Liver (tissue), 9 donors: ENCODE results near the gene EIF3K. TPM values are rescaled to one million over a fixed set of nuclear protein-coding genes. Genes with fewer than 3 reads are reported as not detected.

Source experiments
- DNase-seq: peaks from one replicate; pipeline ENCODE4 v3.0.0-alpha.2; 2017; ENCODE audit warnings: low spot score
- H3K27ac ChIP-seq, 2 donors: one replicate each; pipeline ENCODE4 v1.7.0; 2013; ENCODE audit warnings: inconsistent platforms in 2 of 2, low read length in 2 of 2, control low read depth in 1 of 2, low read depth in 1 of 2, mild to moderate bottlenecking in 1 of 2
- H3K27me3 ChIP-seq, 4 donors: one replicate each; pipeline versions ENCODE4 v1.6.1 to v1.7.0; 2013; ENCODE audit warnings: low read length in 3 of 4, inconsistent platforms in 1 of 4, mild to moderate bottlenecking in 1 of 4, moderate library complexity in 1 of 4; ENCODE audit not compliant: control insufficient read depth in 4 of 4, insufficient read depth in 4 of 4
- H3K36me3 ChIP-seq, 4 donors: one replicate each; pipeline versions ENCODE4 v1.6.1 to v1.7.0; 2013; ENCODE audit warnings: low read length in 3 of 4, mild to moderate bottlenecking in 3 of 4, low read depth in 1 of 4, moderate library complexity in 1 of 4; ENCODE audit not compliant: control insufficient read depth in 4 of 4, insufficient read depth in 3 of 4
- H3K4me1 ChIP-seq, 4 donors: one replicate each; pipeline versions ENCODE4 v1.6.1 to v1.7.0; 2013; ENCODE audit warnings: low read length in 3 of 4, mild to moderate bottlenecking in 3 of 4, moderate library complexity in 1 of 4; ENCODE audit not compliant: control insufficient read depth in 4 of 4, insufficient read depth in 4 of 4
- H3K4me3 ChIP-seq, 3 donors: one replicate each; pipeline versions ENCODE4 v1.6.1 to v1.7.0; 2013; ENCODE audit warnings: low read length in 3 of 3, control low read depth in 1 of 3, low read depth in 1 of 3, mild to moderate bottlenecking in 1 of 3
- H3K9ac ChIP-seq, 2 donors: one replicate each; pipeline ENCODE4 v1.7.0; 2013; ENCODE audit warnings: low read length in 2 of 2, mild to moderate bottlenecking in 2 of 2, moderate library complexity in 2 of 2, control low read depth in 1 of 2, low read depth in 1 of 2
- H3K9me3 ChIP-seq, 4 donors: one replicate each; pipeline versions ENCODE4 v1.6.1 to v1.7.0; 2013; ENCODE audit warnings: low read length in 3 of 4; ENCODE audit not compliant: control insufficient read depth in 4 of 4
- EGR1 ChIP-seq, 2 donors: IDR thresholded peaks; 2 replicates each; pipeline ENCODE4 v1.6.1; 2016 to 2018; ENCODE audit warnings: antibody characterized with exemption in 2 of 2, low read depth in 2 of 2
- FOXA1 ChIP-seq: IDR thresholded peaks from 2 replicates; pipeline ENCODE4 v1.6.1; 2016; ENCODE audit warnings: antibody characterized with exemption
- GABPA ChIP-seq, 2 donors: IDR thresholded peaks in 1 of 2; conservative IDR thresholded peaks in 1 of 2; 2 replicates each; pipeline ENCODE4 v1.6.1; 2016; ENCODE audit warnings: antibody characterized with exemption in 2 of 2, mild to moderate bottlenecking in 1 of 2, moderate library complexity in 1 of 2
- HNF4A ChIP-seq, 2 donors: conservative IDR thresholded peaks; 2 replicates each; pipeline ENCODE4 v1.6.1; 2016; ENCODE audit warnings: antibody characterized with exemption in 2 of 2, mild to moderate bottlenecking in 2 of 2
- HNF4G ChIP-seq: IDR thresholded peaks from 2 replicates; pipeline ENCODE4 v1.6.1; 2016; ENCODE audit warnings: antibody characterized with exemption
- JUND ChIP-seq, 2 donors: IDR thresholded peaks; 2 replicates each; pipeline ENCODE4 v1.6.1; 2016; ENCODE audit warnings: antibody characterized with exemption in 2 of 2
- NR2F2 ChIP-seq: IDR thresholded peaks from 2 replicates; pipeline ENCODE4 v1.6.1; 2016; ENCODE audit warnings: antibody characterized with exemption
- RXRA ChIP-seq, 2 donors: IDR thresholded peaks; 2 replicates each; pipeline ENCODE4 v1.6.1; 2017 to 2018; ENCODE audit warnings: antibody characterized with exemption in 2 of 2, mild to moderate bottlenecking in 1 of 2
- SP1 ChIP-seq: IDR thresholded peaks from 2 replicates; pipeline ENCODE4 v1.6.1; 2018; ENCODE audit warnings: antibody characterized with exemption, mild to moderate bottlenecking
- TAF1 ChIP-seq: conservative IDR thresholded peaks from 2 replicates; pipeline ENCODE4 v1.6.1; 2016; ENCODE audit warnings: antibody characterized with exemption, mild to moderate bottlenecking
- YY1 ChIP-seq: IDR thresholded peaks from 2 replicates; pipeline ENCODE4 v1.6.1; 2016; ENCODE audit warnings: antibody characterized with exemption, mild to moderate bottlenecking
- WGBS: extraction: QIAGEN DNeasy Blood & Tissue Kit; methylation state at CpG from one replicate; pipeline ENCODE4 v1.1.7; 2013; 5-methylcytosine and 5-hydroxymethylcytosine counted together
- polyA plus RNA-seq, 2 donors: library from polyadenylated mRNA; stranded (reverse) in 1 of 2; unstranded in 1 of 2; fragments of 200-250 nt in 1 of 2; fragments of >200 nt in 1 of 2; fragmentation: Nextera tagmentation in 1 of 2; extraction: Ambion mirVana in 1 of 2; gene quantifications; one replicate each; pipeline versions ENCODE4 v1.2.1 to v1.2.3, GENCODE V29; 2013 to 2015
- total RNA-seq, 2 donors: library from RNA; depleted of rRNA; stranded (reverse); fragments of >200 nt; gene quantifications; one replicate each; pipeline ENCODE4 v1.2.3, GENCODE V29; 2014
- TF ChIP-seq, protein P1 (sequence below): IDR thresholded peaks from 2 replicates; pipeline ENCODE4 v1.6.1; 2016; ENCODE audit warnings: antibody characterized with exemption
- TF ChIP-seq, protein P2 (sequence below): IDR thresholded peaks from 2 replicates; pipeline ENCODE4 v1.6.1; 2016; ENCODE audit warnings: antibody characterized with exemption
- TF ChIP-seq, protein P3 (sequence below): fragments of 150-350 bp; IDR thresholded peaks from 2 replicates; pipeline ENCODE4 v1.5.1; 2017; ENCODE audit warnings: improper control_type of control experiment, low read depth, low read length; ENCODE audit not compliant: missing input control
- TF ChIP-seq, protein P4 (sequence below): IDR thresholded peaks from 2 replicates; pipeline ENCODE4 v1.6.1; 2016; ENCODE audit warnings: antibody characterized with exemption
- TF ChIP-seq, protein P5 (sequence below): IDR thresholded peaks from 2 replicates; pipeline ENCODE4 v1.6.1; 2016; ENCODE audit warnings: antibody characterized with exemption, mild to moderate bottlenecking
- donor health status: healthy.
- donor health status: healthy.
- donor health status: healthy.
- donor health status: healthy.
- donor health status: healthy.

EIF3K gene
- total and polyA plus RNA-seq, 4 donors: 118 to 240 (median 151) TPM

DNA sequence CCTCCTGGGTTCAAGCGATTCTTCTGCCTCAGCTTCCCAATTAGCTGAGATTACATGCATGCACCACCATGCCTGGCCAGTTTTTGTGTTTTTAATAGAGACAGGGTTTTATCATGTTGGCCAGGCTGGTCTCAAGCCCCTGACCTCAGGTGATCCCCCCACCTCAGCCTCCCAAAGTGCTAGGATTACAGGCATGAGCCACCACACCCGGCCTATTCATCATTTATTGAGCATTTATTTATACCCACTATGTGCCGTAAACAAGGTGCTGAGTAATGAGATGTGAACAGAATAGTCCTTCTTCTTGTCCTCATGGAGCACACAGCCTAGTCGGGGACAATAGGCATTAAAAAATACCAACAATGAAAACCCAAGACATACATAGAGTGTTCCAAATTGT lies 54.0 kb downstream of the EIF3K start:
- 94% methylated on average over 4 of the region's 4 CpGs for WGBS
- peaks cover 14 to 64% (median 35%) of the 10 kb centered on the region in 4 donors for H3K4me1 ChIP-seq
- H3K36me3 ChIP-seq: no peaks in the 10 kb centered on the region
- no peak overlapping the region for H3K27ac ChIP-seq
- no peak overlapping the region for H3K4me3 ChIP-seq
- DNase-seq: no peak
- no peaks in the 10 kb centered on the region for H3K27me3 ChIP-seq
- H3K9ac ChIP-seq: no peak overlapping the region
- no peaks in the 10 kb centered on the region for H3K9me3 ChIP-seq
- TF ChIP-seq YY1: no peak
- TF ChIP-seq RXRA (IDR thresholded peaks at IDR 0.05): no peak
- TF ChIP-seq, protein P1, sequence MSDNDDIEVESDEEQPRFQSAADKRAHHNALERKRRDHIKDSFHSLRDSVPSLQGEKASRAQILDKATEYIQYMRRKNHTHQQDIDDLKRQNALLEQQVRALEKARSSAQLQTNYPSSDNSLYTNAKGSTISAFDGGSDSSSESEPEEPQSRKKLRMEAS: no peak
- no peak for TF ChIP-seq JUND (IDR thresholded peaks at IDR 0.05)
- TF ChIP-seq FOXA1: no peak
- no peak for TF ChIP-seq GABPA (IDR thresholded peaks at IDR 0.05 in 1 of 2, conservative IDR thresholded peaks at IDR 0.05 in 1 of 2)
- TF ChIP-seq, protein P2, sequence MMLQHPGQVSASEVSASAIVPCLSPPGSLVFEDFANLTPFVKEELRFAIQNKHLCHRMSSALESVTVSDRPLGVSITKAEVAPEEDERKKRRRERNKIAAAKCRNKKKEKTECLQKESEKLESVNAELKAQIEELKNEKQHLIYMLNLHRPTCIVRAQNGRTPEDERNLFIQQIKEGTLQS: no peak
- no peak for TF ChIP-seq SP1
- TF ChIP-seq, protein P3, sequence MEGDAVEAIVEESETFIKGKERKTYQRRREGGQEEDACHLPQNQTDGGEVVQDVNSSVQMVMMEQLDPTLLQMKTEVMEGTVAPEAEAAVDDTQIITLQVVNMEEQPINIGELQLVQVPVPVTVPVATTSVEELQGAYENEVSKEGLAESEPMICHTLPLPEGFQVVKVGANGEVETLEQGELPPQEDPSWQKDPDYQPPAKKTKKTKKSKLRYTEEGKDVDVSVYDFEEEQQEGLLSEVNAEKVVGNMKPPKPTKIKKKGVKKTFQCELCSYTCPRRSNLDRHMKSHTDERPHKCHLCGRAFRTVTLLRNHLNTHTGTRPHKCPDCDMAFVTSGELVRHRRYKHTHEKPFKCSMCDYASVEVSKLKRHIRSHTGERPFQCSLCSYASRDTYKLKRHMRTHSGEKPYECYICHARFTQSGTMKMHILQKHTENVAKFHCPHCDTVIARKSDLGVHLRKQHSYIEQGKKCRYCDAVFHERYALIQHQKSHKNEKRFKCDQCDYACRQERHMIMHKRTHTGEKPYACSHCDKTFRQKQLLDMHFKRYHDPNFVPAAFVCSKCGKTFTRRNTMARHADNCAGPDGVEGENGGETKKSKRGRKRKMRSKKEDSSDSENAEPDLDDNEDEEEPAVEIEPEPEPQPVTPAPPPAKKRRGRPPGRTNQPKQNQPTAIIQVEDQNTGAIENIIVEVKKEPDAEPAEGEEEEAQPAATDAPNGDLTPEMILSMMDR: no peak
- no peak for TF ChIP-seq HNF4G

DNA sequence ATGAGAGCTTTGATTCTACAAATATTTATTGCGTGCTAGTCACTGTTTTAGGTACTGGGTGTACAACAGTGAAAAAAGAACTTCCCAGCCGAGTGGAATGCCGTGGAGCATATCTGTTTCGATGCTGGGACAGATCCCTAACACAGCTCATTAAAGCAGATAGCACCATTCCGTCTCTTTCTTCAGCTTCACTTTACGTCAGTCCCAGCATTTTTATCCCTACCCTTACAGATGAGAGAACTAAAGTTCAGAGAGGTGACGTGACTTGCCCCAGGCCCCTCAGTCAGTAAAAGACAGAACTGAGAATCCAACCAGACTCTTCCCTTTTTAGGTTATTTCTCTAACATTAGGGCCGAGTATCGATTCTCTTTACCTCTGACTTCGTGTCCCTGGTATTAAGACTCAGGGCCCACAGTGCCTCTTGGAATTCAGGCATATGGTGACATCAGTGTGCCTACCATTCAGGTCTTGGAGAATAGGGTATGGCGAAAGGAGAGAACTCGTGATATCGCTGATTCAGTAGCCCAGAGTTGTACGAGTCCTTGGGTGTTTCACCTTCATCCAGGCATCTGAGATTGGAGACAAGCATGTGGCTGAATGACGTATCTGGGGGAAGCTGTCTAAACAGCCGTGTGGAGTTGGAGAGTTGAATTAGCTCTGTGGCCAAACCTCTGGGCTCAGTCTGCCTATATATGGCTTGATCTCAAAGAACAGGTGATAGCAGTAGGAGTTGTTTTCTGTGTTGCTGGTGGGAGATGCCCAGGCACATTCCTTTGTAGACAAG lies 55.6 kb downstream of the EIF3K start:
- Histone ChIP-seq H3K9me3 (no peaks in the 10 kb centered on the region), H3K36me3 (peaks cover 0 to 3% (median 0%) of the 10 kb centered on the region in 4 donors), H3K27ac (peak overlapping the region in 1 of 2 donors; percentile 62), H3K27me3 (no peaks in the 10 kb centered on the region), H3K9ac (no peak overlapping the region), H3K4me3 (no peak overlapping the region), H3K4me1 (peaks cover 16 to 71% (median 32%) of the 10 kb centered on the region in 4 donors)
- TF ChIP-seq EGR1 (IDR thresholded peaks at IDR 0.05; ENCODE audit: low read depth in 2 of 2): no peak
- no peak for TF ChIP-seq FOXA1
- TF ChIP-seq TAF1: no peak
- TF ChIP-seq YY1: no peak
- no peak for TF ChIP-seq JUND (IDR thresholded peaks at IDR 0.05)
- TF ChIP-seq GABPA (IDR thresholded peaks at IDR 0.05 in 1 of 2, conservative IDR thresholded peaks at IDR 0.05 in 1 of 2): no peak
- TF ChIP-seq HNF4A (conservative IDR thresholded peaks at IDR 0.05): no peak
- TF ChIP-seq, protein P4, sequence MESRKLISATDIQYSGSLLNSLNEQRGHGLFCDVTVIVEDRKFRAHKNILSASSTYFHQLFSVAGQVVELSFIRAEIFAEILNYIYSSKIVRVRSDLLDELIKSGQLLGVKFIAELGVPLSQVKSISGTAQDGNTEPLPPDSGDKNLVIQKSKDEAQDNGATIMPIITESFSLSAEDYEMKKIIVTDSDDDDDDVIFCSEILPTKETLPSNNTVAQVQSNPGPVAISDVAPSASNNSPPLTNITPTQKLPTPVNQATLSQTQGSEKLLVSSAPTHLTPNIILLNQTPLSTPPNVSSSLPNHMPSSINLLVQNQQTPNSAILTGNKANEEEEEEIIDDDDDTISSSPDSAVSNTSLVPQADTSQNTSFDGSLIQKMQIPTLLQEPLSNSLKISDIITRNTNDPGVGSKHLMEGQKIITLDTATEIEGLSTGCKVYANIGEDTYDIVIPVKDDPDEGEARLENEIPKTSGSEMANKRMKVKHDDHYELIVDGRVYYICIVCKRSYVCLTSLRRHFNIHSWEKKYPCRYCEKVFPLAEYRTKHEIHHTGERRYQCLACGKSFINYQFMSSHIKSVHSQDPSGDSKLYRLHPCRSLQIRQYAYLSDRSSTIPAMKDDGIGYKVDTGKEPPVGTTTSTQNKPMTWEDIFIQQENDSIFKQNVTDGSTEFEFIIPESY: no peak
- TF ChIP-seq HNF4G: no peak
- no peak for TF ChIP-seq RXRA (IDR thresholded peaks at IDR 0.05)
- TF ChIP-seq, protein P5, sequence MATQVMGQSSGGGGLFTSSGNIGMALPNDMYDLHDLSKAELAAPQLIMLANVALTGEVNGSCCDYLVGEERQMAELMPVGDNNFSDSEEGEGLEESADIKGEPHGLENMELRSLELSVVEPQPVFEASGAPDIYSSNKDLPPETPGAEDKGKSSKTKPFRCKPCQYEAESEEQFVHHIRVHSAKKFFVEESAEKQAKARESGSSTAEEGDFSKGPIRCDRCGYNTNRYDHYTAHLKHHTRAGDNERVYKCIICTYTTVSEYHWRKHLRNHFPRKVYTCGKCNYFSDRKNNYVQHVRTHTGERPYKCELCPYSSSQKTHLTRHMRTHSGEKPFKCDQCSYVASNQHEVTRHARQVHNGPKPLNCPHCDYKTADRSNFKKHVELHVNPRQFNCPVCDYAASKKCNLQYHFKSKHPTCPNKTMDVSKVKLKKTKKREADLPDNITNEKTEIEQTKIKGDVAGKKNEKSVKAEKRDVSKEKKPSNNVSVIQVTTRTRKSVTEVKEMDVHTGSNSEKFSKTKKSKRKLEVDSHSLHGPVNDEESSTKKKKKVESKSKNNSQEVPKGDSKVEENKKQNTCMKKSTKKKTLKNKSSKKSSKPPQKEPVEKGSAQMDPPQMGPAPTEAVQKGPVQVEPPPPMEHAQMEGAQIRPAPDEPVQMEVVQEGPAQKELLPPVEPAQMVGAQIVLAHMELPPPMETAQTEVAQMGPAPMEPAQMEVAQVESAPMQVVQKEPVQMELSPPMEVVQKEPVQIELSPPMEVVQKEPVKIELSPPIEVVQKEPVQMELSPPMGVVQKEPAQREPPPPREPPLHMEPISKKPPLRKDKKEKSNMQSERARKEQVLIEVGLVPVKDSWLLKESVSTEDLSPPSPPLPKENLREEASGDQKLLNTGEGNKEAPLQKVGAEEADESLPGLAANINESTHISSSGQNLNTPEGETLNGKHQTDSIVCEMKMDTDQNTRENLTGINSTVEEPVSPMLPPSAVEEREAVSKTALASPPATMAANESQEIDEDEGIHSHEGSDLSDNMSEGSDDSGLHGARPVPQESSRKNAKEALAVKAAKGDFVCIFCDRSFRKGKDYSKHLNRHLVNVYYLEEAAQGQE: no peak
- TF ChIP-seq, protein P2: no peak
- TF ChIP-seq NR2F2: no peak
- WGBS: 87% methylated on average over 16 of the region's 16 CpGs
- DNase-seq: no peak
